Neural cell (in vitro differentiated cells): ENCODE data around the gene GALNT13.
"Not testable (repeated sequence)": the region's sequence is repeated elsewhere in the genome, so short reads cannot be mapped to it uniquely, and the experiment has no call there.

ENCODE experiments used
- EP300 ChIP-seq: fragments of 450-650 bp; conservative IDR thresholded peaks from 2 replicates; pipeline ENCODE4 v1.6.1; 2014; ENCODE audit warnings: antibody characterized with exemption, mild to moderate bottlenecking, moderate library complexity; ENCODE audit not compliant: poor library complexity, severe bottlenecking
- TAF1 ChIP-seq: IDR thresholded peaks from 2 replicates; pipeline ENCODE4 v1.6.1; 2012; ENCODE audit warnings: low read depth

- TF ChIP-seq TAF1, EP300: not testable (repeated sequence)
These were observed 599.8 kb downstream of the GALNT13 start for GRCh38 chr2:154471492-154471891.
